HCT116 (cell line): Measurements from ENCODE around the gene NOC2L.

Source experiments
- EGR1 ChIP-seq: IDR thresholded peaks from 2 replicates; pipeline ENCODE4 v1.6.1; 2012; ENCODE audit warnings: low read depth
- ELF1 ChIP-seq: IDR thresholded peaks from 2 replicates; pipeline ENCODE4 v1.6.1; 2012; ENCODE audit warnings: low read depth, borderline replicate concordance
- EZH2 ChIP-seq: fragments of 200-600 bp; sonication (generic); IDR thresholded peaks from 2 replicates; pipeline ENCODE4 v1.6.1; 2017; ENCODE audit warnings: antibody characterized with exemption, mixed run types
- JUND ChIP-seq: IDR thresholded peaks from 2 replicates; pipeline ENCODE4 v1.6.1; 2012
- POLR2AphosphoS5 ChIP-seq: IDR thresholded peaks from 2 replicates; pipeline ENCODE4 v1.6.1; 2011; ENCODE audit warnings: mild to moderate bottlenecking, low read depth, low read length, moderate library complexity
- RAD21 ChIP-seq: IDR thresholded peaks from 2 replicates; pipeline ENCODE4 v1.6.1; 2012; ENCODE audit warnings: low read depth, mild to moderate bottlenecking
- YY1 ChIP-seq: IDR thresholded peaks from 2 replicates; pipeline ENCODE4 v1.6.1; 2011; ENCODE audit warnings: low read length, low read depth, moderate library complexity, mild to moderate bottlenecking; ENCODE audit not compliant: insufficient replicate concordance; ENCODE audit errors: extremely low read depth
- ZFX ChIP-seq: fragments of 450-650 bp; IDR thresholded peaks from 2 replicates; pipeline ENCODE4 v1.6.1; 2017
- ZNF274 ChIP-seq: fragments of 200-500 bp; sonication (Bioruptor generic); IDR thresholded peaks from 2 replicates; pipeline ENCODE4 v1.6.1; 2014; ENCODE audit warnings: mild to moderate bottlenecking, low read depth, low read length, inconsistent platforms
- TF ChIP-seq, protein P1 (sequence below), 3 experiments: fragments of 200-600 bp in 1 of 3; sonication (generic) in 1 of 3; IDR thresholded peaks in 2 of 3; conservative IDR thresholded peaks in 1 of 3; 2 replicates each; pipeline ENCODE4 v1.5.1; 2012 to 2017; ENCODE audit warnings: low read depth in 2 of 3, low read length in 2 of 3, antibody characterized with exemption in 1 of 3, borderline replicate concordance in 1 of 3, control low read depth in 1 of 3, mild to moderate bottlenecking in 1 of 3, mixed read lengths in 1 of 3, mixed run types in 1 of 3, moderate library complexity in 1 of 3; ENCODE audit not compliant: insufficient read depth in 1 of 3
- TF ChIP-seq, protein P2 (sequence below): IDR thresholded peaks from 2 replicates; pipeline ENCODE4 v1.6.1; 2012
- TF ChIP-seq, protein P3 (sequence below): IDR thresholded peaks from 2 replicates; pipeline ENCODE4 v1.6.1; 2012
- TF ChIP-seq, protein P4 (sequence below): IDR thresholded peaks from 2 replicates; pipeline ENCODE4 v1.6.1; 2011; ENCODE audit warnings: mild to moderate bottlenecking, low read length, moderate library complexity; ENCODE audit not compliant: insufficient replicate concordance; ENCODE audit errors: extremely low read depth

DNA sequence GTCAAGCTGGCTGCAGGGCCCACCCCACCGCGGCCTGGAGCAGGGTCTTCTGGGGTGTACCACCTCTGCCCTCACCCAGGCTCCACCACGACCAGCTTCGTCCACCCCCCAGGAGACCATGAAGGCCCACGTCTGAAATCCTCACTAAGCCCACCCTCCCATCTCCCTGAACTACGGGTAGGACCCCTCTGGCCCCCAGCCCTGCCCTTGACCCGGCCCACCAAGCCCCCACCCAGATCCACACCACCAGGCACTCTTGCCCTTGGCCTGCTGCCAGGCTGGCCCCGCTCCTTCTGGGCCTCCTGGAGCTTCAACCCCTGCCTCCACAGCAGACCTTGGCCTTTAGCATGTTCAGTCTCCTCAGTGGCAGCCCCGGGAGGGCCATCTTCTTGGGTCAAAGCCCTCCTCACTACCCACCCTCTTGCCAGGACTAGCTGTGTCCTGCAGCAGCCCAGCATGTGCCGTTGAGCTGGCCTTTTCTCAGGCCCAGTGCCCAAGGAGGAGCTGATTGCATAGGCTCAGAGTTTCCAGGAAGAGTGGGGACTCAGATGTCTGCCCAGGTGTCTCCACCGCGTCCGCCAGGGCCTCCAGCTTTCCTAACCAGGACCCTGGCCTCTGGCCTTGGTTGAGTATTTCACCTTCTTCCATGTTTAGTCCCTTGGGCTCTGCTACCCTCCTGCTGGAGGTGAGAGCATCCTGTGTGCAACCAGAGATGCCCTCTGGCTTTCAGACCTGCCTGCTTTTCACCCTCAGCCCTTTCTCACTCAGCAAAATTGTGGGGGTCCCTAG is 53.1 kb downstream of the NOC2L start:
- TF ChIP-seq, protein P1, sequence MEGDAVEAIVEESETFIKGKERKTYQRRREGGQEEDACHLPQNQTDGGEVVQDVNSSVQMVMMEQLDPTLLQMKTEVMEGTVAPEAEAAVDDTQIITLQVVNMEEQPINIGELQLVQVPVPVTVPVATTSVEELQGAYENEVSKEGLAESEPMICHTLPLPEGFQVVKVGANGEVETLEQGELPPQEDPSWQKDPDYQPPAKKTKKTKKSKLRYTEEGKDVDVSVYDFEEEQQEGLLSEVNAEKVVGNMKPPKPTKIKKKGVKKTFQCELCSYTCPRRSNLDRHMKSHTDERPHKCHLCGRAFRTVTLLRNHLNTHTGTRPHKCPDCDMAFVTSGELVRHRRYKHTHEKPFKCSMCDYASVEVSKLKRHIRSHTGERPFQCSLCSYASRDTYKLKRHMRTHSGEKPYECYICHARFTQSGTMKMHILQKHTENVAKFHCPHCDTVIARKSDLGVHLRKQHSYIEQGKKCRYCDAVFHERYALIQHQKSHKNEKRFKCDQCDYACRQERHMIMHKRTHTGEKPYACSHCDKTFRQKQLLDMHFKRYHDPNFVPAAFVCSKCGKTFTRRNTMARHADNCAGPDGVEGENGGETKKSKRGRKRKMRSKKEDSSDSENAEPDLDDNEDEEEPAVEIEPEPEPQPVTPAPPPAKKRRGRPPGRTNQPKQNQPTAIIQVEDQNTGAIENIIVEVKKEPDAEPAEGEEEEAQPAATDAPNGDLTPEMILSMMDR (IDR thresholded peaks at IDR 0.05 in 2 of 3, conservative IDR thresholded peaks at IDR 0.05 in 1 of 3; ENCODE audit: borderline replicate concordance in 1 of 3, insufficient read depth in 1 of 3, low read depth in 2 of 3, low read length in 2 of 3) = no peak
- no peak for TF ChIP-seq ZNF274
- TF ChIP-seq EGR1 = no peak
- no peak for TF ChIP-seq POLR2AphosphoS5
- TF ChIP-seq, protein P2, sequence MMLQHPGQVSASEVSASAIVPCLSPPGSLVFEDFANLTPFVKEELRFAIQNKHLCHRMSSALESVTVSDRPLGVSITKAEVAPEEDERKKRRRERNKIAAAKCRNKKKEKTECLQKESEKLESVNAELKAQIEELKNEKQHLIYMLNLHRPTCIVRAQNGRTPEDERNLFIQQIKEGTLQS = no peak
- TF ChIP-seq, protein P3, sequence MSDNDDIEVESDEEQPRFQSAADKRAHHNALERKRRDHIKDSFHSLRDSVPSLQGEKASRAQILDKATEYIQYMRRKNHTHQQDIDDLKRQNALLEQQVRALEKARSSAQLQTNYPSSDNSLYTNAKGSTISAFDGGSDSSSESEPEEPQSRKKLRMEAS = no peak
- TF ChIP-seq EZH2 = no peak
- TF ChIP-seq ELF1 = no peak
- TF ChIP-seq JUND = no peak
- TF ChIP-seq RAD21 = no peak
- TF ChIP-seq ZFX = no peak
- TF ChIP-seq YY1 = no peak
- TF ChIP-seq, protein P4, sequence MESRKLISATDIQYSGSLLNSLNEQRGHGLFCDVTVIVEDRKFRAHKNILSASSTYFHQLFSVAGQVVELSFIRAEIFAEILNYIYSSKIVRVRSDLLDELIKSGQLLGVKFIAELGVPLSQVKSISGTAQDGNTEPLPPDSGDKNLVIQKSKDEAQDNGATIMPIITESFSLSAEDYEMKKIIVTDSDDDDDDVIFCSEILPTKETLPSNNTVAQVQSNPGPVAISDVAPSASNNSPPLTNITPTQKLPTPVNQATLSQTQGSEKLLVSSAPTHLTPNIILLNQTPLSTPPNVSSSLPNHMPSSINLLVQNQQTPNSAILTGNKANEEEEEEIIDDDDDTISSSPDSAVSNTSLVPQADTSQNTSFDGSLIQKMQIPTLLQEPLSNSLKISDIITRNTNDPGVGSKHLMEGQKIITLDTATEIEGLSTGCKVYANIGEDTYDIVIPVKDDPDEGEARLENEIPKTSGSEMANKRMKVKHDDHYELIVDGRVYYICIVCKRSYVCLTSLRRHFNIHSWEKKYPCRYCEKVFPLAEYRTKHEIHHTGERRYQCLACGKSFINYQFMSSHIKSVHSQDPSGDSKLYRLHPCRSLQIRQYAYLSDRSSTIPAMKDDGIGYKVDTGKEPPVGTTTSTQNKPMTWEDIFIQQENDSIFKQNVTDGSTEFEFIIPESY = no peak
